Measurements from ENCODE around the gene TMEM81. TPM values are rescaled to one million over a fixed set of nuclear protein-coding genes. Genes with fewer than 3 reads are reported as not detected.

Gene TMEM81
- total RNA-seq (1 to 10 TPM in 1 of 2 donors, under 1 TPM in 1; 0.98 to 2.8 TPM), polyA plus RNA-seq (under 1 TPM; 0.78 to 0.81 TPM)

- no peaks in the 10 kb centered on the region for H3K27me3 ChIP-seq (ENCODE audit: control insufficient read depth in 4 of 4, insufficient read depth in 4 of 4, low read length in 3 of 4)
- no peaks in the 10 kb centered on the region for H3K9me3 ChIP-seq (ENCODE audit: control insufficient read depth in 4 of 4, low read length in 3 of 4)
- no peak within 1 kb of the TSS for H3K27ac ChIP-seq (ENCODE audit: low read depth in 1 of 2, low read length in 2 of 2)
- no peak within 1 kb of the TSS for H3K4me3 ChIP-seq (ENCODE audit: low read depth in 1 of 3, low read length in 3 of 3)
- no peaks in the 10 kb centered on the region for H3K4me1 ChIP-seq (ENCODE audit: control insufficient read depth in 4 of 4, insufficient read depth in 4 of 4, low read length in 3 of 4)
- 100% methylated on average over 2 of the region's 2 CpGs for WGBS
- TF ChIP-seq YY1 (IDR thresholded peaks at IDR 0.05) (no peak), CTCF (IDR thresholded peaks at IDR 0.05; ENCODE audit: low read depth, low read length, missing input control) (no peak), EGR1 (IDR thresholded peaks at IDR 0.05; ENCODE audit: low read depth in 2 of 2) (no peak), TAF1 (conservative IDR thresholded peaks at IDR 0.05) (no peak), MAX (IDR thresholded peaks at IDR 0.05) (no peak), ZBTB33 (IDR thresholded peaks at IDR 0.05) (no peak), RXRA (IDR thresholded peaks at IDR 0.05) (no peak), FOXA1 (IDR thresholded peaks at IDR 0.05) (no peak), FOXA2 (IDR thresholded peaks at IDR 0.05) (no peak), HNF4A (conservative IDR thresholded peaks at IDR 0.05) (no peak), JUND (IDR thresholded peaks at IDR 0.05) (no peak), RAD21 (IDR thresholded peaks at IDR 0.05) (no peak), HNF4G (IDR thresholded peaks at IDR 0.05) (no peak), NR2F2 (IDR thresholded peaks at IDR 0.05) (no peak), ATF3 (IDR thresholded peaks at IDR 0.05) (no peak), REST (IDR thresholded peaks at IDR 0.05) (no peak), SP1 (IDR thresholded peaks at IDR 0.05) (no peak), GABPA (IDR thresholded peaks at IDR 0.05 in 1 of 2, conservative IDR thresholded peaks at IDR 0.05 in 1 of 2) (no peak)
- no peak for DNase-seq (ENCODE audit: low spot score)
- H3K9ac ChIP-seq (ENCODE audit: low read depth in 1 of 2, low read length in 2 of 2), result no peak within 1 kb of the TSS
- peaks cover 6 to 46% (median 28%) of the 10 kb centered on the region in 4 donors for H3K36me3 ChIP-seq (ENCODE audit: control insufficient read depth in 4 of 4, insufficient read depth in 3 of 4, low read depth in 1 of 4, low read length in 3 of 4)
Observed at GRCh38 chr1:205084360-205084759, at the start of gene TMEM81. Gene TMEM81, minus strand, starts transcription at chr1:205084460. Its CDS starts 140 bp downstream, at chr1:205084320.
